A549 (cell line): ENCODE measurements around the gene CDK5RAP2.

Experiments used
- CBX8 ChIP-seq: fragments of 200-600 bp; sonication (generic); IDR thresholded peaks from 2 replicates; pipeline ENCODE4 v1.6.1; 2016
- EP300 ChIP-seq, 2 experiments: fragments of >200 bp; sonication (Bioruptor Twin); formaldehyde crosslinking; IDR thresholded peaks; 2 replicates in 1 of 2; 3 replicates in 1 of 2; pipeline ENCODE4 v1.6.1; 2016 to 2017
- MYC ChIP-seq: IDR thresholded peaks from 2 replicates; pipeline ENCODE4 v1.6.1; 2012; ENCODE audit warnings: mild to moderate bottlenecking, inconsistent platforms, low read length, improper control_type of control experiment, borderline replicate concordance
- POLR2A ChIP-seq: IDR thresholded peaks from 2 replicates; pipeline ENCODE4 v1.6.1; 2012; ENCODE audit warnings: mild to moderate bottlenecking, low read length
- RNF2 ChIP-seq: fragments of 200-600 bp; sonication (generic); IDR thresholded peaks from 2 replicates; pipeline ENCODE4 v1.6.1; 2016; ENCODE audit warnings: low read depth, mild to moderate bottlenecking, antibody characterized with exemption, moderate library complexity, borderline replicate concordance
- TP53 ChIP-seq: fragments of 250-450 bp; sonication (Bioruptor Pico); IDR thresholded peaks from 2 replicates; pipeline ENCODE4 v1.5.0; 2021; ENCODE audit warnings: mild to moderate bottlenecking, moderate library complexity
- TF ChIP-seq, protein P1 (sequence below): fragments of >200 bp; sonication (Bioruptor Twin); formaldehyde crosslinking; IDR thresholded peaks from 3 replicates; pipeline ENCODE4 v1.5.1; 2016

- TF ChIP-seq CBX8 (no peak), TP53 (no peak), EP300 (IDR thresholded peaks at IDR 0.05) (no peak), POLR2A (no peak), RNF2 (no peak), MYC (no peak)
- TF ChIP-seq, protein P1, sequence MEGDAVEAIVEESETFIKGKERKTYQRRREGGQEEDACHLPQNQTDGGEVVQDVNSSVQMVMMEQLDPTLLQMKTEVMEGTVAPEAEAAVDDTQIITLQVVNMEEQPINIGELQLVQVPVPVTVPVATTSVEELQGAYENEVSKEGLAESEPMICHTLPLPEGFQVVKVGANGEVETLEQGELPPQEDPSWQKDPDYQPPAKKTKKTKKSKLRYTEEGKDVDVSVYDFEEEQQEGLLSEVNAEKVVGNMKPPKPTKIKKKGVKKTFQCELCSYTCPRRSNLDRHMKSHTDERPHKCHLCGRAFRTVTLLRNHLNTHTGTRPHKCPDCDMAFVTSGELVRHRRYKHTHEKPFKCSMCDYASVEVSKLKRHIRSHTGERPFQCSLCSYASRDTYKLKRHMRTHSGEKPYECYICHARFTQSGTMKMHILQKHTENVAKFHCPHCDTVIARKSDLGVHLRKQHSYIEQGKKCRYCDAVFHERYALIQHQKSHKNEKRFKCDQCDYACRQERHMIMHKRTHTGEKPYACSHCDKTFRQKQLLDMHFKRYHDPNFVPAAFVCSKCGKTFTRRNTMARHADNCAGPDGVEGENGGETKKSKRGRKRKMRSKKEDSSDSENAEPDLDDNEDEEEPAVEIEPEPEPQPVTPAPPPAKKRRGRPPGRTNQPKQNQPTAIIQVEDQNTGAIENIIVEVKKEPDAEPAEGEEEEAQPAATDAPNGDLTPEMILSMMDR = no peak
These were observed 13.4 kb upstream of the CDK5RAP2 start for GRCh38 chr9:120593250-120593954.
